PC-9 (cell line): ENCODE measurements around the gene PPIE. TPM values are rescaled to one million over a fixed set of nuclear protein-coding genes. Genes with fewer than 3 reads are reported as not detected.
"Not testable (repeated sequence)": the region's sequence is repeated elsewhere in the genome, so short reads cannot be mapped to it uniquely, and the experiment has no call there.

Source experiments
- BruUV-seq: library from RNA; stranded (reverse); fragments of 400-500 nt; replicated peaks from 2 replicates; lab custom pipeline; 2021; lab: Mats Ljungman, UMichigan
- CTCF ChIA-PET: fragments of 300-600 bp; sonication (Branson Sonifier 250); formaldehyde crosslinking; loops from one replicate; lab custom pipeline; 2022; ENCODE audit warnings: antibody characterized with exemption; lab: Charles Lee
- POLR2A ChIA-PET: fragments of 300-600 bp; sonication (Branson Sonifier 250); formaldehyde crosslinking; loops from one replicate; lab custom pipeline; 2022; ENCODE audit warnings: antibody characterized with exemption; ENCODE audit not compliant: unreplicated experiment; lab: Charles Lee
- DNase-seq, 2 experiments: peaks; one replicate each; pipeline versions ENCODE4 v3.0.0 to v3.0.0-alpha.2; 2015 to 2022; ENCODE audit warnings: mixed read lengths in 1 of 2
- H2AFZ ChIP-seq: fragments of 200-600 bp; sonication (generic); 2 replicates; pipeline ENCODE4 v1.8.1; 2017; ENCODE audit warnings: antibody characterized with exemption
- H3F3A ChIP-seq: fragments of 200-600 bp; sonication (generic); 2 replicates; pipeline ENCODE4 v1.8.1; 2017; ENCODE audit warnings: antibody characterized with exemption, mild to moderate bottlenecking, low read depth; ENCODE audit not compliant: insufficient read depth
- H3K27ac ChIP-seq: fragments of 200-600 bp; sonication (generic); 2 replicates; pipeline ENCODE4 v1.6.1; 2016; ENCODE audit warnings: mixed run types
- H3K27me3 ChIP-seq: fragments of 200-600 bp; sonication (generic); 2 replicates; pipeline ENCODE4 v1.6.1; 2016; ENCODE audit warnings: low read depth, mixed run types; ENCODE audit not compliant: insufficient read depth
- H3K36me3 ChIP-seq: fragments of 200-600 bp; sonication (generic); 2 replicates; pipeline ENCODE4 v1.6.1; 2016; ENCODE audit warnings: low read depth, mixed run types
- H3K4me1 ChIP-seq: fragments of 200-600 bp; sonication (generic); replicated peaks from 2 replicates; pipeline ENCODE4 v1.6.1; 2016; ENCODE audit warnings: mixed run types; ENCODE audit not compliant: insufficient read depth
- H3K4me2 ChIP-seq: fragments of 200-600 bp; sonication (generic); 2 replicates; pipeline ENCODE4 v1.6.1; 2017; ENCODE audit warnings: mixed run types
- H3K4me3 ChIP-seq: fragments of 200-600 bp; sonication (generic); 2 replicates; pipeline ENCODE4 v1.6.1; 2016; ENCODE audit warnings: mixed run types
- H3K79me2 ChIP-seq: fragments of 200-600 bp; sonication (generic); 2 replicates; pipeline ENCODE4 v1.6.1; 2017; ENCODE audit warnings: low read depth, mixed run types
- H3K9me2 ChIP-seq: fragments of 200-600 bp; sonication (generic); 2 replicates; pipeline ENCODE4 v1.8.1; 2017; ENCODE audit warnings: mild to moderate bottlenecking; ENCODE audit not compliant: insufficient read depth
- H3K9me3 ChIP-seq: fragments of 200-600 bp; sonication (generic); 2 replicates; pipeline ENCODE4 v1.8.1; 2016; ENCODE audit warnings: low read depth; ENCODE audit not compliant: insufficient read depth
- H4K20me1 ChIP-seq: fragments of 200-600 bp; sonication (generic); 2 replicates; pipeline ENCODE4 v1.8.1; 2017; ENCODE audit not compliant: insufficient read depth
- EZH2 ChIP-seq: fragments of 200-600 bp; sonication (generic); IDR thresholded peaks from 2 replicates; pipeline ENCODE4 v1.8.0; 2017; ENCODE audit warnings: antibody characterized with exemption, low read depth
- intact Hi-C: fragments of 100-400 bp; cut with micrococcal nuclease; formaldehyde crosslinking; loops from one replicate; pipeline ENCODE4 v1.10.0; 2022; ENCODE audit not compliant: unreplicated experiment
- total RNA-seq: library from RNA; stranded (reverse); gene quantifications from 2 replicates; pipeline ENCODE4 v1.2.3, GENCODE V29; 2021
- TF ChIP-seq, protein P1 (sequence below): fragments of 200-600 bp; sonication (generic); conservative IDR thresholded peaks from 2 replicates; pipeline ENCODE4 v1.6.1; 2017; ENCODE audit warnings: mixed run types, antibody characterized with exemption, mild to moderate bottlenecking, moderate library complexity

PPIE gene
- total RNA-seq, 1 experiment from 2014 or later, result 81.1 TPM

GRCh38 chr1:39761016-39761415 is 22.3 kb downstream of the PPIE start:
- Histone ChIP-seq H3K4me2 (no peak overlapping the region), H3F3A (no peaks in the 10 kb centered on the region), H3K4me1 (no peaks in the 10 kb centered on the region), H3K79me2 (no peaks in the 10 kb centered on the region), H3K4me3 (no peak overlapping the region), H3K27me3 (no peaks in the 10 kb centered on the region), H3K36me3 (no peaks in the 10 kb centered on the region), H4K20me1 (no peaks in the 10 kb centered on the region), H3K9me2 (no peaks in the 10 kb centered on the region), H2AFZ (no peak overlapping the region), H3K9me3 (no peaks in the 10 kb centered on the region), H3K27ac (no peak overlapping the region)
- BruUV-seq, result no TSS peak
- intact Hi-C loops, result no loop called here
- ChIA-PET CTCF (no interaction called here), POLR2A (no interaction called here)
- no peak for DNase-seq
- no peak for TF ChIP-seq EZH2
- TF ChIP-seq, protein P1, sequence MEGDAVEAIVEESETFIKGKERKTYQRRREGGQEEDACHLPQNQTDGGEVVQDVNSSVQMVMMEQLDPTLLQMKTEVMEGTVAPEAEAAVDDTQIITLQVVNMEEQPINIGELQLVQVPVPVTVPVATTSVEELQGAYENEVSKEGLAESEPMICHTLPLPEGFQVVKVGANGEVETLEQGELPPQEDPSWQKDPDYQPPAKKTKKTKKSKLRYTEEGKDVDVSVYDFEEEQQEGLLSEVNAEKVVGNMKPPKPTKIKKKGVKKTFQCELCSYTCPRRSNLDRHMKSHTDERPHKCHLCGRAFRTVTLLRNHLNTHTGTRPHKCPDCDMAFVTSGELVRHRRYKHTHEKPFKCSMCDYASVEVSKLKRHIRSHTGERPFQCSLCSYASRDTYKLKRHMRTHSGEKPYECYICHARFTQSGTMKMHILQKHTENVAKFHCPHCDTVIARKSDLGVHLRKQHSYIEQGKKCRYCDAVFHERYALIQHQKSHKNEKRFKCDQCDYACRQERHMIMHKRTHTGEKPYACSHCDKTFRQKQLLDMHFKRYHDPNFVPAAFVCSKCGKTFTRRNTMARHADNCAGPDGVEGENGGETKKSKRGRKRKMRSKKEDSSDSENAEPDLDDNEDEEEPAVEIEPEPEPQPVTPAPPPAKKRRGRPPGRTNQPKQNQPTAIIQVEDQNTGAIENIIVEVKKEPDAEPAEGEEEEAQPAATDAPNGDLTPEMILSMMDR, result no peak

DNA sequence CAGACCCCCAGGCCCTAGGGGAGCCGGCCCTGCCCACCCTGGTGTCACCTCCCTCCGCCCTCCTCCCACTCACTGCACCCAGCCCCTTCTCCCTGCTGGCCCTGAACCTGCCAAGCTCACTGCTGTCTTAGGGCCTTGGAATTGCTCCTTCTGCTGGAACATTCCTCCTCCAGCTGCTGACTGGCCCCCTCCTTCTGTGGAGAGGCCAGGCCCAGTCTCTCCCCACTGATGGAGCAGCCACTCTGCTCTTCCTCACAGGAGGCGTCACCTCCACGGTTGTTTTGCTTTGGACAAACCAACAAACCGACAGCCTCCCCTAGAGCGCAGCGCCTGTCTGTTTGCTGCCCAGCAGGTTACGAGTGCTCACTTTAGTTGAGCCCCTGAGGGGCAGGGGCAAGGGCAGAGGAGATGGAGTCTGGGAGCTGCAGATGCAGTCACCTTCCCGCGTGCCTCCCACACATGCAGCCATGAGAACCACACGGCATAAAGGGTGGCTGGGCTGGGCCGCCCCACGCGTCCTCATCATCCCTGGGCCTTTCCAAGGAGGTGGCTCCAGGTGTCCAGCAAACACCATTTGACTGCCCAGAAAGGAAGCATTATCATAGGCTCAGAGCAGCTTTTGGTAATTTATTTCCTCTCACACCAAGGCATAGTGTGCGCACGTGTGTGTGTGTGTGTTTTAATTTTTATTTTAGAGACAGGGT is 23.0 kb downstream of the PPIE start:
- intact Hi-C loops, result no loop called here
- H3K4me2 ChIP-seq, result no peak overlapping the region

DNA sequence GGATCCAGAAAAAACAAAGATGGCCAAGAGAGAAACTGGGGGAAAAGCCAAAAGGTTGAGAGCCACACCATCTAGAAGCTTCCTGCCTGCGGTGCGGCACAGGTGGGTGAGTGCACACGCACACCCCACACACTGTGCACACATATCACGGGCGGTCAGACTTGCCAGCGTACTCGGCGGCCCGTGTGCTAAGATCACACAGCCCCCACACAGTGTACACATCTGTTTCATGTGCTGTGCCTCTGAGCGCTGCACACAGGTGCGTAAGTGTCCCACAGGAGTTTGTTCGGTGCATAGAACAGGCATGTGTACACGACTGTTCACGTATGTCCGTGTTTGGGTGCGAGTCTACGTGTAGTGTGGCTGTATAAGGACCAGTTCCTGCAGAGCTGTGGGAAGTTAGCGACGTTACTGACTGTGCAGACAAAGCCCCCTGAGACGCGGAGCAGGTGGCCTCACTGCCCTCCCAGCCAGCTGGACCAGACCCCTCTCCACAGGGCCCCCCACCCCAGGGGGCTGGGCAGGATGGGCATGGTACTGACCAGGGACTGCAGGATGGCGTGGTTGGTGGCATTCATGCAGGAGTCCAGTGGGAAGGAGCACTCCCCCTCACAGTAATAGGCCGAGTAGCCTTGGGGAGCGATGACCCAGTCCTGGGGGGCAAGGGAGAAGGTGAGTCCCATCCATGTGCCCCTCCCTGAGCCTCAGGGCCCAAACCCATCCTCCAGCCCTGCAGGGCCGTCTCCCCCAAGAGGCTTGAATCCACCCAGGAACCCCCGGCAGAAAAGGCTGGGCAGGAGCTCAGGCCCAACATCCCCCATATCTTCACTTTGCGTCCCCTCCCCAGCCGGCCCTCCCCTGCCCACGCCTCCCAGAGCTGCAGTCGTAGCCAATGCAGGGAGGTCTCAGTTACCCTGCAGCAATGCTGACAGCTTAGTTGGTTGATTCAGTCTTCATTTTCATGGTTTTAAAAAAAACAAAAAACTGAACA is 24.2 kb downstream of the PPIE start:
- no peaks in the 10 kb centered on the region for H3K9me2 ChIP-seq
- H3K4me1 ChIP-seq, result no peaks in the 10 kb centered on the region
- no peaks in the 10 kb centered on the region for H3K27me3 ChIP-seq
- no peaks in the 10 kb centered on the region for H3K36me3 ChIP-seq
- no peaks in the 10 kb centered on the region for H3K9me3 ChIP-seq
- intact Hi-C loops, result no loop called here
- DNase-seq, result no peak
- no peak overlapping the region for H3K4me3 ChIP-seq
- TF ChIP-seq, protein P1, result no peak
- TF ChIP-seq EZH2, result no peak
- H3K79me2 ChIP-seq, result no peaks in the 10 kb centered on the region
- H3F3A ChIP-seq, result no peaks in the 10 kb centered on the region
- ChIA-PET CTCF (no interaction called here), POLR2A (interaction anchor here (0.6 kb wide), 1 partner anchor 1211 kb away, joined by 15 read pairs; no protein-coding TSS in a partner anchor)
- no peaks in the 10 kb centered on the region for H4K20me1 ChIP-seq
- BruUV-seq, result no TSS peak
- no peak overlapping the region for H3K4me2 ChIP-seq
- no peak overlapping the region for H3K27ac ChIP-seq
- no peak overlapping the region for H2AFZ ChIP-seq

More for the DNA sequence above, 23.0 kb downstream of the PPIE start:
- H3K27ac ChIP-seq, result no peak overlapping the region
- no peaks in the 10 kb centered on the region for H3K79me2 ChIP-seq
- no peak for DNase-seq
- H3K27me3 ChIP-seq, result no peaks in the 10 kb centered on the region
- H3K4me3 ChIP-seq, result no peak overlapping the region
- no TSS peak for BruUV-seq
- POLR2A ChIA-PET, result no interaction called here
- no peak for TF ChIP-seq EZH2
- TF ChIP-seq, protein P1, result no peak
- CTCF ChIA-PET, result no interaction called here
- no peak overlapping the region for H2AFZ ChIP-seq
- no peaks in the 10 kb centered on the region for H3K4me1 ChIP-seq
- no peaks in the 10 kb centered on the region for H3K36me3 ChIP-seq
- no peaks in the 10 kb centered on the region for H3F3A ChIP-seq
- H3K9me3 ChIP-seq, result no peaks in the 10 kb centered on the region
- no peaks in the 10 kb centered on the region for H3K9me2 ChIP-seq
- no peaks in the 10 kb centered on the region for H4K20me1 ChIP-seq

GRCh38 chr1:39763619-39764374 is 25.1 kb downstream of the PPIE start:
- POLR2A ChIA-PET, result interaction anchor here (0.6 kb wide), 1 partner anchor 1210 kb away, joined by 15 read pairs; no protein-coding TSS in a partner anchor
- intact Hi-C loops, result not testable (repeated sequence)

More at GRCh38 chr1:39763619-39764374, 25.1 kb downstream of the PPIE start:
- H3K9me2 ChIP-seq, H3K4me3 ChIP-seq, H4K20me1 ChIP-seq, H3K79me2 ChIP-seq, H3K27ac ChIP-seq, H2AFZ ChIP-seq, H3K27me3 ChIP-seq, H3K4me1 ChIP-seq, H3K9me3 ChIP-seq, CTCF ChIA-PET, H3K4me2 ChIP-seq, BruUV-seq, H3F3A ChIP-seq, H3K36me3 ChIP-seq, DNase-seq: not testable (repeated sequence)
